Neural progenitor cell (in vitro differentiated cells): ENCODE data around the gene CHD6.

Experiments used
- EZH2 ChIP-seq: fragments of 200-600 bp; sonication (generic); IDR thresholded peaks from 2 replicates; pipeline ENCODE4 v1.6.1; 2017; ENCODE audit warnings: antibody characterized with exemption, mild to moderate bottlenecking, moderate library complexity
- EZH2phosphoT487 ChIP-seq: fragments of 200-600 bp; sonication (generic); IDR thresholded peaks from 2 replicates; pipeline ENCODE4 v1.6.1; 2017; ENCODE audit warnings: antibody characterized with exemption
- TF ChIP-seq, protein P1 (sequence below): fragments of 200-600 bp; sonication (generic); IDR thresholded peaks from 2 replicates; pipeline ENCODE4 v1.5.1; 2017; ENCODE audit warnings: antibody characterized with exemption, mild to moderate bottlenecking

DNA sequence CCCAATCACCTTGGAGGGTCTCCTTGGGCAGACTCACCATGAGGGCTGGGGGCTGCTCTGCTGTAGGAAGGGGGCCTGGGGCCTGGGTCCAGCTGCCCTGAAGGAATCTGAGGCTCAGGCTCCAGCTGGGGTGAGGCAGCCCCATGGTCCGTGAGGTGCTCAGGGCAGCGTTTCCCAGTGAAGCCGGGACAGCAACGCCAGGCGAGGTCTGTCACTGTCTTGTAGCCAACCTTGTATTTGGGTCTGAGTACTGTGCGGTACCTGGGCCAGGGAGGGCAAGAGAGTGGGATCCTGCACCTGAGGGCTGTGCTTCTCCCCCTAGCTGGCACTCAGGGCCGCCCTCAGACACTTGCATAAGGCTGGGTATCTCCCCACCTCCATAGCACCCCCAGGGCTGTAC, 254.6 kb downstream of the CHD6 start:
- TF ChIP-seq, protein P1, sequence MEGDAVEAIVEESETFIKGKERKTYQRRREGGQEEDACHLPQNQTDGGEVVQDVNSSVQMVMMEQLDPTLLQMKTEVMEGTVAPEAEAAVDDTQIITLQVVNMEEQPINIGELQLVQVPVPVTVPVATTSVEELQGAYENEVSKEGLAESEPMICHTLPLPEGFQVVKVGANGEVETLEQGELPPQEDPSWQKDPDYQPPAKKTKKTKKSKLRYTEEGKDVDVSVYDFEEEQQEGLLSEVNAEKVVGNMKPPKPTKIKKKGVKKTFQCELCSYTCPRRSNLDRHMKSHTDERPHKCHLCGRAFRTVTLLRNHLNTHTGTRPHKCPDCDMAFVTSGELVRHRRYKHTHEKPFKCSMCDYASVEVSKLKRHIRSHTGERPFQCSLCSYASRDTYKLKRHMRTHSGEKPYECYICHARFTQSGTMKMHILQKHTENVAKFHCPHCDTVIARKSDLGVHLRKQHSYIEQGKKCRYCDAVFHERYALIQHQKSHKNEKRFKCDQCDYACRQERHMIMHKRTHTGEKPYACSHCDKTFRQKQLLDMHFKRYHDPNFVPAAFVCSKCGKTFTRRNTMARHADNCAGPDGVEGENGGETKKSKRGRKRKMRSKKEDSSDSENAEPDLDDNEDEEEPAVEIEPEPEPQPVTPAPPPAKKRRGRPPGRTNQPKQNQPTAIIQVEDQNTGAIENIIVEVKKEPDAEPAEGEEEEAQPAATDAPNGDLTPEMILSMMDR, result no peak
- TF ChIP-seq EZH2 (no peak), EZH2phosphoT487 (no peak)
